Smooth muscle cell (in vitro differentiated cells): ENCODE data around the gene SFT2D1. TPM values are rescaled to one million over a fixed set of nuclear protein-coding genes. Genes with fewer than 3 reads are reported as not detected.

Source experiments
- DNase-seq: peaks from one replicate; lab custom pipeline; 2025; ENCODE audit not compliant: unreplicated experiment; lab: John Stamatoyannopoulos, UW
- H2AFZ ChIP-seq: fragments of 200-600 bp; sonication (generic); 2 replicates; pipeline ENCODE4 v1.6.0; 2016; ENCODE audit warnings: antibody characterized with exemption, low read depth, mild to moderate bottlenecking
- H3F3A ChIP-seq: fragments of 200-600 bp; sonication (generic); 2 replicates; pipeline ENCODE4 v1.6.0; 2017; ENCODE audit warnings: antibody characterized with exemption, low read depth
- H3K27ac ChIP-seq: fragments of 200-600 bp; sonication (generic); 2 replicates; pipeline ENCODE4 v1.5.1; 2016; ENCODE audit warnings: low read depth, mild to moderate bottlenecking
- H3K27me3 ChIP-seq: fragments of 200-600 bp; sonication (generic); 2 replicates; pipeline ENCODE4 v1.6.1; 2016; ENCODE audit warnings: low read depth, mild to moderate bottlenecking
- H3K36me3 ChIP-seq: fragments of 200-600 bp; sonication (generic); 2 replicates; pipeline ENCODE4 v1.5.1; 2016; ENCODE audit warnings: low read depth
- H3K4me1 ChIP-seq: fragments of 200-600 bp; sonication (generic); 2 replicates; pipeline ENCODE4 v1.5.1; 2016; ENCODE audit warnings: low read depth
- H3K4me2 ChIP-seq: fragments of 200-600 bp; sonication (generic); 2 replicates; pipeline ENCODE4 v1.6.0; 2016; ENCODE audit warnings: mild to moderate bottlenecking
- H3K4me3 ChIP-seq: fragments of 200-600 bp; sonication (generic); 2 replicates; pipeline ENCODE4 v1.5.1; 2016; ENCODE audit warnings: mild to moderate bottlenecking
- H3K79me2 ChIP-seq: fragments of 200-600 bp; sonication (generic); 2 replicates; pipeline ENCODE4 v1.6.0; 2016; ENCODE audit warnings: low read depth, mild to moderate bottlenecking
- H3K9ac ChIP-seq: fragments of 200-600 bp; sonication (generic); 2 replicates; pipeline ENCODE4 v1.6.0; 2016; ENCODE audit warnings: low read depth
- H3K9me3 ChIP-seq: fragments of 200-600 bp; sonication (generic); replicated peaks from 2 replicates; pipeline ENCODE4 v1.5.1; 2016; ENCODE audit warnings: low read depth
- H4K20me1 ChIP-seq: fragments of 200-600 bp; sonication (generic); 2 replicates; pipeline ENCODE4 v1.6.0; 2016; ENCODE audit warnings: low read depth
- CTCF ChIP-seq: fragments of 200-600 bp; sonication (generic); IDR thresholded peaks from 2 replicates; pipeline ENCODE4 v1.5.1; 2017; ENCODE audit warnings: borderline replicate concordance, mild to moderate bottlenecking, antibody characterized with exemption; ENCODE audit not compliant: insufficient read depth, poor library complexity, severe bottlenecking
- WGBS: methylation state at CpG from one replicate; pipeline ENCODE4 v1.1.7; 2016; ENCODE audit warnings: low lambda C conversion rate; 5-methylcytosine and 5-hydroxymethylcytosine counted together
- polyA plus RNA-seq: library from polyadenylated mRNA; unstranded; fragments of >200 nt; fragmentation: Nextera tagmentation; extraction: Ambion mirVana; gene quantifications from 2 replicates; pipeline ENCODE4 v1.2.1, GENCODE V29; 2016
- total RNA-seq: library from RNA; depleted of rRNA; stranded (reverse); fragments of >200 nt; gene quantifications from 2 replicates; pipeline ENCODE4 v1.2.3, GENCODE V29; 2014

Gene SFT2D1
- total and polyA plus RNA-seq, 2 experiments from 2014 or later, result 50.3 to 82.3 TPM

DNA sequence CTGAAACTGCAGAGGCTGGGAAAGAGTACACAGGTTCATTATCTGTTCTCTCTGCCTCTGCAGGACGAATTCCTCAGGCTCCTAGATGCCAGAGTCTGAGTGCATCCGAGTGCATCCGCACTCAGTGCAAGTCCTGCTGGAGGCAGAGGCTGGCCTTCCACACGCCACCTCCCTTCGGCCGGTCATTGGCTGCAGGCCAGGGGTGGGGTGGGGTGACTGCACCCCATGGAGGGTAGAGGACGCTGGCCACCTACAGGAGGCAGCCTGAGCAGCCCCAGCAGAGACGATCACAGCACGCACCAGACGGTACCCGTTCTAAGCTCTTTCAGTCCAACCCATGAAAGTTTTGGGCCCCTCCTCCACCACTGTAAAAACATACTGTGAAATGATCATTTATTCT, 11.7 kb downstream of the SFT2D1 start:
- Histone ChIP-seq H4K20me1 (peaks cover 88% of the 10 kb centered on the region), H3K36me3 (no peaks in the 10 kb centered on the region), H3K4me3 (no peak overlapping the region), H3K9ac (no peak overlapping the region), H3K27me3 (no peaks in the 10 kb centered on the region), H3F3A (no peaks in the 10 kb centered on the region), H3K9me3 (no peaks in the 10 kb centered on the region), H3K27ac (no peak overlapping the region), H2AFZ (no peak overlapping the region), H3K79me2 (peaks cover 66% of the 10 kb centered on the region), H3K4me2 (no peak overlapping the region), H3K4me1 (peaks cover 13% of the 10 kb centered on the region)
- 64% methylated on average over 11 of the region's 11 CpGs for WGBS
- no peak for TF ChIP-seq CTCF
- DNase-seq, result no peak

DNA sequence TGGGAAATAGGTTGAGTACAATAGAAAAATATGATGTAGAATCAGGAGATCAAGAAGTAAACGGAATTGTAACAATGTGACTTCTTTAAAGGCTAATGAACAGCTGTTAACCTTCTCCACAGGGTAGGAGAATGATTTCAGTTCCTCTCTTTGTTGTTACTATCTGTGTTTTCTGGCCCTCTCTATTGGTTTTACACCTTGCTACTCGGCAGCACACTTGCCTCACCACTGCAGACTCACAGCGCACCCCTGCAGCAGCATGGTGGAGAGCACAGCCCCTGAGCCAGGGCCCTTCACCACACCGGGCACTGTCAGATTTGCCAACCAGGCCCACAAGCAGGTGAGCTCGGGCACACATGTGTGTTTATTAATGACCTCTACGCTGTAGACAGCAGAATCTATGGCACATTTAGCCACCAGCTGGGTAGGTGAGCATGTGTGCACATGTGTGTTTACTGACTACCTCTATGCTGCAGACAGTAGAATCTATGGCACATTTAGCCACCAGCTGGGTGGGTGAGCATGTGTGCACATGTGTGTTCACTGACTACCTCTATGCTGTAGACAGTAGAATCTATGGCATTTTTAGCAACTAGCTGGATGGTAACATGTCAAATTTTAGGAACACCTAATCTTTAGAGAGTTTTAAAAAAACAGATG, 16.8 kb downstream of the SFT2D1 start:
- no peak overlapping the region for H2AFZ ChIP-seq
- no peak overlapping the region for H3K4me2 ChIP-seq
- 95% methylated on average over 6 of the region's 6 CpGs for WGBS
- no peak overlapping the region for H3K9ac ChIP-seq
- no peaks in the 10 kb centered on the region for H3K36me3 ChIP-seq
- no peaks in the 10 kb centered on the region for H3K9me3 ChIP-seq
- peaks cover 27% of the 10 kb centered on the region for H3K79me2 ChIP-seq
- H3K4me1 ChIP-seq, result peaks cover 5% of the 10 kb centered on the region
- H4K20me1 ChIP-seq, result peaks cover 57% of the 10 kb centered on the region
- no peak overlapping the region for H3K4me3 ChIP-seq
- no peak for TF ChIP-seq CTCF
- H3F3A ChIP-seq, result no peaks in the 10 kb centered on the region
- H3K27me3 ChIP-seq, result no peaks in the 10 kb centered on the region
- H3K27ac ChIP-seq, result no peak overlapping the region
- no peak for DNase-seq

DNA sequence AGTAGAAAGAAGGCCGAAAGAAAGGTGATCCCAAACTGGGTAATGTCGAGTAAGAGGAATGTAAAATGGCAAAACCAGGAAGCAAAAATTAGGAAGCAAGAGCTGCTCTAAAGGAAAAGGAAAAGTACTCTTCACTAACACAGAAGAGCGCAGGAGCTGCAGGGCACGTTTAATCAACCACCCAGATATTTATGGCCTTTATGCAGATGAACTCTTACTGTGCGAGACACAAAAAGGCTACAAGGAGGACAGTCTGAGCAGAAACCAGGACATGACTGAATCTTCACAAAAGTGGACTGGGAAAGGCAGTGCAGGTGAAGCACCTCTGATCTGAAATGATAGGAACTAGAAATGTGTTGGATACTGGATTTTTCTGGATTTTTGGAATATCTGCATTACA, 18.9 kb downstream of the SFT2D1 start:
- Histone ChIP-seq H3K79me2 (peaks cover 16% of the 10 kb centered on the region), H3K27me3 (no peaks in the 10 kb centered on the region), H3K4me3 (no peak overlapping the region), H3F3A (no peaks in the 10 kb centered on the region), H2AFZ (no peak overlapping the region), H3K9me3 (no peaks in the 10 kb centered on the region), H3K36me3 (no peaks in the 10 kb centered on the region), H3K27ac (no peak overlapping the region), H4K20me1 (peaks cover 40% of the 10 kb centered on the region), H3K9ac (no peak overlapping the region), H3K4me2 (no peak overlapping the region), H3K4me1 (no peaks in the 10 kb centered on the region)
- DNase-seq, result no peak
- no peak for TF ChIP-seq CTCF
- 92% methylated on average over 5 of the region's 5 CpGs for WGBS
